ELF-1 (cell line): ENCODE data around the gene SART3.

Source experiments
- DNase-seq: peaks from one replicate; pipeline ENCODE4 v3.0.0-alpha.2; 2016; ENCODE audit warnings: low read depth, low spot score

Gene SART3

GRCh38 chr12:108523365-108523764 is 37.6 kb downstream of the SART3 start:
- DNase-seq, result no peak

- peak; percentile 39 for DNase-seq
Observed at GRCh38 chr12:108519558-108519957, 41.4 kb downstream of the SART3 start.

- DNase-seq, result no peak
Observed at GRCh38 chr12:108518716-108519496, 42.1 kb downstream of the SART3 start.

- DNase-seq, result no peak
Observed at GRCh38 chr12:108518101-108518715, 42.8 kb downstream of the SART3 start.

GRCh38 chr12:108517288-108518100 is 43.5 kb downstream of the SART3 start:
- DNase-seq, result peak; percentile 30

GRCh38 chr12:108516511-108517275 is 44.3 kb downstream of the SART3 start:
- DNase-seq, result peak; percentile 27

GRCh38 chr12:108515916-108516315 is 45.1 kb downstream of the SART3 start:
- DNase-seq, result peak; percentile 25

GRCh38 chr12:108514973-108515814 is 45.8 kb downstream of the SART3 start, which contains the start of gene FICD:
FICD (plus strand) TSS chr12:108515277; CDS start chr12:108516973, 1,696 bp downstream.
- peak; percentile 99 for DNase-seq

GRCh38 chr12:108514468-108514972 is 46.5 kb downstream of the SART3 start:
- no peak for DNase-seq

- peak; percentile 85 for DNase-seq
Observed at GRCh38 chr12:108511633-108512540, 49.1 kb downstream of the SART3 start.

- DNase-seq, result no peak
Observed at GRCh38 chr12:108510836-108511235, 50.1 kb downstream of the SART3 start.

- DNase-seq, result no peak
Observed at GRCh38 chr12:108509806-108510205, 51.2 kb downstream of the SART3 start.

- DNase-seq, result no peak
Observed at GRCh38 chr12:108507971-108508642, 52.9 kb downstream of the SART3 start.

GRCh38 chr12:108505129-108505528 is 55.8 kb downstream of the SART3 start:
- no peak for DNase-seq

- no peak for DNase-seq
Observed at GRCh38 chr12:108502922-108503321, 58.1 kb downstream of the SART3 start.

- DNase-seq, result no peak
Observed at GRCh38 chr12:108498136-108498535, 62.8 kb downstream of the SART3 start.

GRCh38 chr12:108495823-108496579 is 65.0 kb downstream of the SART3 start:
- no peak for DNase-seq

- DNase-seq, result peak; percentile 63
Observed at GRCh38 chr12:108495054-108495453, 65.9 kb downstream of the SART3 start.
